ENCODE measurements around the gene TOLLIP. TPM values are rescaled to one million over a fixed set of nuclear protein-coding genes. Genes with fewer than 3 reads are reported as not detected.
A peak's percentile ranks its signal among the peaks of the same experiment; 100 is the strongest.
"Not testable (repeated sequence)": the region's sequence is repeated elsewhere in the genome, so short reads cannot be mapped to it uniquely, and the experiment has no call there.

The TOLLIP gene
- 10 to 100 TPM; 53.2 to 56.4 TPM for total RNA-seq

GRCh38 chr11:1309498-1310317 is at the start of gene TOLLIP:
Gene TOLLIP, minus strand, starts transcription at chr11:1309632. Its CDS starts 134 bp downstream, at chr11:1309498.
- Mint-ChIP-seq H3K4me3 (peak within 1 kb of the TSS; percentile 91), H3K27me3 (peaks cover 0 to 5% of the 10 kb centered on the region in 2 donors), H3K27ac (peak within 1 kb of the TSS; percentile 91 to 93), H3K4me1 (ENCODE audit: low read depth in 2 of 2) (peaks cover 27 to 32% of the 10 kb centered on the region in 2 donors), H3K9me3 (no peaks in the 10 kb centered on the region), H3K36me3 (peaks cover 5% of the 10 kb centered on the region)
- DNase-seq (ENCODE audit: low spot score), result peak; percentile 97
- ATAC-seq, result peak; percentile 91 to 95

- H3K36me3 Mint-ChIP-seq; H3K4me3 Mint-ChIP-seq; H3K9me3 Mint-ChIP-seq; H3K27ac Mint-ChIP-seq; ATAC-seq; DNase-seq (ENCODE audit: low spot score); H3K4me1 Mint-ChIP-seq (ENCODE audit: low read depth in 2 of 2): not testable (repeated sequence)
- H3K27me3 Mint-ChIP-seq, result peaks cover 13 to 18% of the 10 kb centered on the region in 2 donors
Observed at GRCh38 chr11:1358931-1359330, 49.5 kb upstream of the TOLLIP start.

- no peaks in the 10 kb centered on the region for H3K4me1 Mint-ChIP-seq (ENCODE audit: low read depth in 2 of 2)
- no peak overlapping the region for H3K27ac Mint-ChIP-seq
- no peaks in the 10 kb centered on the region for H3K9me3 Mint-ChIP-seq
- no peak overlapping the region for H3K4me3 Mint-ChIP-seq
- H3K27me3 Mint-ChIP-seq, result peaks cover 14 to 16% of the 10 kb centered on the region in 2 donors
- DNase-seq (ENCODE audit: low spot score), result no peak
- no peaks in the 10 kb centered on the region for H3K36me3 Mint-ChIP-seq
- no peak for ATAC-seq
Observed at GRCh38 chr11:1358286-1358685, 48.9 kb upstream of the TOLLIP start.

- H3K4me1 Mint-ChIP-seq (ENCODE audit: low read depth in 2 of 2), result no peaks in the 10 kb centered on the region
- no peak overlapping the region for H3K27ac Mint-ChIP-seq
- H3K36me3 Mint-ChIP-seq, result no peaks in the 10 kb centered on the region
- H3K27me3 Mint-ChIP-seq, result peaks cover 14 to 20% of the 10 kb centered on the region in 2 donors
- no peaks in the 10 kb centered on the region for H3K9me3 Mint-ChIP-seq
- no peak overlapping the region for H3K4me3 Mint-ChIP-seq
- ATAC-seq (no peak), DNase-seq (ENCODE audit: low spot score) (no peak)
Observed at GRCh38 chr11:1356478-1356960, 47.1 kb upstream of the TOLLIP start.

GRCh38 chr11:1356007-1356435 is 46.6 kb upstream of the TOLLIP start:
- no peaks in the 10 kb centered on the region for H3K36me3 Mint-ChIP-seq

GRCh38 chr11:1354125-1354938 is 44.9 kb upstream of the TOLLIP start:
- H3K27me3 Mint-ChIP-seq, result peaks cover 14 to 20% of the 10 kb centered on the region in 2 donors
- no peaks in the 10 kb centered on the region for H3K4me1 Mint-ChIP-seq (ENCODE audit: low read depth in 2 of 2)
- H3K4me3 Mint-ChIP-seq, result no peak overlapping the region
- DNase-seq (ENCODE audit: low spot score), result no peak
- no peak overlapping the region for H3K27ac Mint-ChIP-seq
- H3K9me3 Mint-ChIP-seq, result no peaks in the 10 kb centered on the region
- H3K36me3 Mint-ChIP-seq, result no peaks in the 10 kb centered on the region
- ATAC-seq, result no peak

More at GRCh38 chr11:1356007-1356435, 46.6 kb upstream of the TOLLIP start:
- Mint-ChIP-seq H3K9me3 (no peaks in the 10 kb centered on the region), H3K4me3 (no peak overlapping the region), H3K27ac (no peak overlapping the region), H3K27me3 (peaks cover 14 to 20% of the 10 kb centered on the region in 2 donors), H3K4me1 (ENCODE audit: low read depth in 2 of 2) (no peaks in the 10 kb centered on the region)
- no peak for DNase-seq (ENCODE audit: low spot score)
- ATAC-seq, result no peak

- H3K36me3 Mint-ChIP-seq, result no peaks in the 10 kb centered on the region
- DNase-seq (ENCODE audit: low spot score) (no peak), ATAC-seq (no peak)
- H3K4me3 Mint-ChIP-seq, result no peak overlapping the region
- H3K27ac Mint-ChIP-seq, result no peak overlapping the region
- no peaks in the 10 kb centered on the region for H3K4me1 Mint-ChIP-seq (ENCODE audit: low read depth in 2 of 2)
- no peaks in the 10 kb centered on the region for H3K9me3 Mint-ChIP-seq
- peaks cover 14 to 20% of the 10 kb centered on the region in 2 donors for H3K27me3 Mint-ChIP-seq
Observed at GRCh38 chr11:1353383-1354124, 44.1 kb upstream of the TOLLIP start.

GRCh38 chr11:1352696-1353382 is 43.4 kb upstream of the TOLLIP start:
- peaks cover 14 to 20% of the 10 kb centered on the region in 2 donors for H3K27me3 Mint-ChIP-seq
- DNase-seq (ENCODE audit: low spot score) (no peak), ATAC-seq (no peak)
- H3K9me3 Mint-ChIP-seq, result no peaks in the 10 kb centered on the region
- H3K36me3 Mint-ChIP-seq, result no peaks in the 10 kb centered on the region
- H3K4me1 Mint-ChIP-seq (ENCODE audit: low read depth in 2 of 2), result no peaks in the 10 kb centered on the region
- H3K4me3 Mint-ChIP-seq, result no peak overlapping the region
- H3K27ac Mint-ChIP-seq, result no peak overlapping the region

GRCh38 chr11:1351278-1351937 is 42.0 kb upstream of the TOLLIP start:
- no peaks in the 10 kb centered on the region for H3K9me3 Mint-ChIP-seq
- peaks cover 7 to 15% of the 10 kb centered on the region in 2 donors for H3K27me3 Mint-ChIP-seq
- H3K36me3 Mint-ChIP-seq, result no peaks in the 10 kb centered on the region
- no peak for DNase-seq (ENCODE audit: low spot score)
- H3K4me3 Mint-ChIP-seq, result no peak overlapping the region
- no peak for ATAC-seq
- H3K27ac Mint-ChIP-seq, result no peak overlapping the region
- H3K4me1 Mint-ChIP-seq (ENCODE audit: low read depth in 2 of 2), result no peaks in the 10 kb centered on the region

GRCh38 chr11:1350086-1350725 is 40.8 kb upstream of the TOLLIP start:
- DNase-seq (ENCODE audit: low spot score), result no peak
- H3K4me1 Mint-ChIP-seq (ENCODE audit: low read depth in 2 of 2), result peaks cover 0 to 5% of the 10 kb centered on the region in 2 donors
- ATAC-seq, result no peak
- no peaks in the 10 kb centered on the region for H3K9me3 Mint-ChIP-seq
- no peak overlapping the region for H3K27ac Mint-ChIP-seq
- H3K36me3 Mint-ChIP-seq, result no peaks in the 10 kb centered on the region
- H3K27me3 Mint-ChIP-seq, result peaks cover 0 to 10% of the 10 kb centered on the region in 2 donors
- H3K4me3 Mint-ChIP-seq, result no peak overlapping the region

GRCh38 chr11:1349327-1350041 is 40.1 kb upstream of the TOLLIP start:
- Mint-ChIP-seq H3K27me3 (peaks cover 0 to 7% of the 10 kb centered on the region in 2 donors), H3K27ac (no peak overlapping the region), H3K4me1 (ENCODE audit: low read depth in 2 of 2) (peaks cover 0 to 5% of the 10 kb centered on the region in 2 donors), H3K4me3 (no peak overlapping the region), H3K9me3 (no peaks in the 10 kb centered on the region), H3K36me3 (no peaks in the 10 kb centered on the region)
- ATAC-seq (no peak), DNase-seq (ENCODE audit: low spot score) (no peak)

Data from natural killer cell treated with Interleukin-12 subunit alpha and Interleukin-12 subunit beta and Interleukin-15 and Interleukin-18, amount 100 ng/mL, for 72 hours (primary cell).